Posterior vena cava (tissue), 2 donors: ENCODE measurements around the gene PCGF1. TPM values are rescaled to one million over a fixed set of nuclear protein-coding genes. Genes with fewer than 3 reads are reported as not detected.
A peak's percentile ranks its signal among the peaks of the same experiment; 100 is the strongest.

Experiments
- DNase-seq: peaks from one replicate; pipeline ENCODE4 v3.0.0-alpha.2; 2020; ENCODE audit warnings: low spot score
- intact Hi-C, 2 donors: fragments of 100-400 bp; cut with DNase I; formaldehyde crosslinking; loops; one replicate each; pipeline versions ENCODE4 v1.14.1 to v1.14.2; 2022 to 2023
- total RNA-seq, 2 donors: library from RNA; stranded (reverse); fragmentation: NEBNext Ultra II Directional; extraction: Animal tissue kit (Norgen Biotek cat#: 25700); gene quantifications; one replicate each; pipeline ENCODE4 v1.2.1, GENCODE V29; 2021
- donor health status: DM: yes; HTN: yes; CAD: no.
- donor health status: DM: yes; HTN: yes; CAD: no.

The PCGF1 gene
- total RNA-seq, 2 donors from 2014 or later = 21.6 to 23.6 TPM

GRCh38 chr2:74502720-74503505 lies 4.6 kb downstream of the PCGF1 start:
- intact Hi-C loops = no loop called here
- peak; percentile 94 for DNase-seq

- intact Hi-C loops = no loop called here
- peak; percentile 79 for DNase-seq
Measured at GRCh38 chr2:74502147-74502719, 5.3 kb downstream of the PCGF1 start.

- intact Hi-C loops = no loop called here
Measured at GRCh38 chr2:74501335-74502071, 6.0 kb downstream of the PCGF1 start.

GRCh38 chr2:74500578-74500946 lies 6.9 kb downstream of the PCGF1 start:
- no peak for DNase-seq
- intact Hi-C loops = no loop called here

More at GRCh38 chr2:74501335-74502071, 6.0 kb downstream of the PCGF1 start:
- peak; percentile 61 for DNase-seq

- peak; percentile 38 for DNase-seq
- intact Hi-C loops = no loop called here
Measured at GRCh38 chr2:74499940-74500577, 7.4 kb downstream of the PCGF1 start.

DNA sequence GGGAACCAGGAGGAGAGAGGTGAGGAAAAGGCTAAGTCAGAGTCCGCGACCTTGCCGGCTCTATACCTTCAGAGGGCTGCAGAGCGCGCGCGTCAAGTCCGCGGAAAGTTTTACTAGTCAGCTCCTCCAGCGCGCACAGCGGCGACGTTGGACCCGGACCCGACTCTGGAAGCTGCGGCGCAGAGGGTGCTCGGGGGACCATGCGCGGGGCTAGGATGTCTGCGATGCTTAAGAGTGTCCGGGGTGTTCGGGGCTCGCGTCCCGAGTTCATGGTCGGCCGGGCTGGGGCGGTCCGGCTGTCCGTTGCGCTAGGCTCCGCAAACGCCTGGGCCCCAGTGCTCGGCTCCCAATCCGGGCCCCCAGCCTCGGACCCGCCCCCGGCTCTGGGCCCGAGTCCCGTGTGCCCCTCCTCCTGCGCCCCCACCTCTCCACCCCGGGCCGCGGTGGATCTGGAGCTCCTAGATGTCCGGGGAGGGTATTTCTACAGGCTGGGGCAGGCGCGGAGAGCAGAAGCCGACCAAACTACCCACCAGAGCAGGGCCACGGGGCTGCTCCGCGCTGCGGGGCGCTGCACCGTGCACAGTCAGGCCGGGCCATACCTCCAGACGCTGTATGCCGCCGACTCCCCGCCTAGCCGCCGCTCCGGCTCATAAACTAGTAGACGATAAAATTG lies 8.1 kb downstream of the PCGF1 start, which contains the start of gene LBX2:
TSS of gene LBX2 (minus strand) at position 337 of the 673 bp plus-strand sequence. CDS start at position 271, 66 bp downstream.
- peak; percentile 80 for DNase-seq
- intact Hi-C loops = no loop called here

- intact Hi-C loops = no loop called here
- DNase-seq = peak; percentile 73
Measured at GRCh38 chr2:74498500-74499266, 8.8 kb downstream of the PCGF1 start.

- intact Hi-C loops = no loop called here
- DNase-seq = peak; percentile 80
Measured at GRCh38 chr2:74497777-74498499, 9.6 kb downstream of the PCGF1 start.

GRCh38 chr2:74496997-74497776 lies 10.3 kb downstream of the PCGF1 start:
- peak; percentile 67 for DNase-seq
- intact Hi-C loops = no loop called here

GRCh38 chr2:74495440-74495839 lies 12.1 kb downstream of the PCGF1 start:
- DNase-seq = no peak
- intact Hi-C loops = no loop called here

GRCh38 chr2:74493546-74493945 lies 13.9 kb downstream of the PCGF1 start:
- intact Hi-C loops = no loop called here
- peak; percentile 29 for DNase-seq

- peak; percentile 54 for DNase-seq
- intact Hi-C loops = no loop called here
Measured at GRCh38 chr2:74491648-74492544, 15.6 kb downstream of the PCGF1 start.

GRCh38 chr2:74489906-74490305 lies 17.6 kb downstream of the PCGF1 start:
- peak; percentile 69 for DNase-seq
- intact Hi-C loops = no loop called here

GRCh38 chr2:74488643-74489481 lies 18.6 kb downstream of the PCGF1 start:
- peak; percentile 22 for DNase-seq
- intact Hi-C loops = no loop called here

- DNase-seq = no peak
- intact Hi-C loops = no loop called here
Measured at GRCh38 chr2:74486141-74486540, 21.4 kb downstream of the PCGF1 start.
